WERI-Rb-1 (cell line): ENCODE results near the gene C1QTNF12.

Experiments
- DNase-seq: peaks from one replicate; pipeline ENCODE4 v3.0.0-alpha.2; 2020
- H3K27ac ChIP-seq: fragments of 250-450 bp; sonication (Bioruptor Pico); 2 replicates; pipeline ENCODE4 v1.5.1; 2020; ENCODE audit warnings: mild to moderate bottlenecking, moderate library complexity
- H3K27me3 ChIP-seq: fragments of 250-450 bp; sonication (Bioruptor Pico); 2 replicates; pipeline ENCODE4 v1.5.1; 2021; ENCODE audit warnings: mild to moderate bottlenecking, low read depth, moderate library complexity; ENCODE audit not compliant: insufficient read depth, severe bottlenecking
- H3K36me3 ChIP-seq: fragments of 250-450 bp; sonication (Bioruptor Pico); 2 replicates; pipeline ENCODE4 v1.5.1; 2020; ENCODE audit warnings: mild to moderate bottlenecking, moderate library complexity
- H3K4me3 ChIP-seq: 2 replicates; pipeline ENCODE4 v1.5.1; 2011; ENCODE audit warnings: low read depth, mild to moderate bottlenecking, control low read depth, low read length
- H3K9me3 ChIP-seq: fragments of 250-450 bp; sonication (Bioruptor Pico); 2 replicates; pipeline ENCODE4 v1.5.1; 2021; ENCODE audit warnings: mild to moderate bottlenecking, moderate library complexity; ENCODE audit not compliant: severe bottlenecking
- CTCF ChIP-seq: IDR thresholded peaks from 2 replicates; pipeline ENCODE4 v1.5.1; 2011; ENCODE audit warnings: low read depth, mild to moderate bottlenecking, control low read depth, inconsistent platforms, low read length

The C1QTNF12 gene

GRCh38 chr1:1259540-1259939 is 13.0 kb upstream of the C1QTNF12 start:
- no peak for TF ChIP-seq CTCF
- Histone ChIP-seq H3K4me3 (no peak overlapping the region), H3K27ac (no peak overlapping the region), H3K36me3 (peaks cover 68% of the 10 kb centered on the region), H3K9me3 (no peaks in the 10 kb centered on the region), H3K27me3 (no peaks in the 10 kb centered on the region)
- DNase-seq = no peak

- TF ChIP-seq CTCF = no peak
- Histone ChIP-seq H3K36me3 (peaks cover 68% of the 10 kb centered on the region), H3K4me3 (no peak overlapping the region), H3K9me3 (no peaks in the 10 kb centered on the region), H3K27me3 (no peaks in the 10 kb centered on the region), H3K27ac (no peak overlapping the region)
- no peak for DNase-seq
Measured at GRCh38 chr1:1259119-1259488, 12.6 kb upstream of the C1QTNF12 start.

- TF ChIP-seq CTCF = no peak
- Histone ChIP-seq H3K27ac (no peak overlapping the region), H3K36me3 (peaks cover 64% of the 10 kb centered on the region), H3K27me3 (no peaks in the 10 kb centered on the region), H3K9me3 (no peaks in the 10 kb centered on the region), H3K4me3 (no peak overlapping the region)
- no peak for DNase-seq
Measured at GRCh38 chr1:1256956-1257871, 10.7 kb upstream of the C1QTNF12 start.

GRCh38 chr1:1255611-1256010 is 9.1 kb upstream of the C1QTNF12 start:
- no peak for DNase-seq
- TF ChIP-seq CTCF = no peak
- no peaks in the 10 kb centered on the region for H3K9me3 ChIP-seq
- H3K4me3 ChIP-seq = no peak overlapping the region
- peaks cover 57% of the 10 kb centered on the region for H3K36me3 ChIP-seq
- H3K27ac ChIP-seq = no peak overlapping the region
- H3K27me3 ChIP-seq = no peaks in the 10 kb centered on the region

- H3K36me3 ChIP-seq = peaks cover 52% of the 10 kb centered on the region
- no peak overlapping the region for H3K4me3 ChIP-seq
- no peak for DNase-seq
- H3K27me3 ChIP-seq = no peaks in the 10 kb centered on the region
- H3K9me3 ChIP-seq = no peaks in the 10 kb centered on the region
- no peak for TF ChIP-seq CTCF
- H3K27ac ChIP-seq = no peak overlapping the region
Measured at GRCh38 chr1:1255078-1255477, 8.6 kb upstream of the C1QTNF12 start.

GRCh38 chr1:1254667-1254998 is 8.1 kb upstream of the C1QTNF12 start:
- peaks cover 47% of the 10 kb centered on the region for H3K36me3 ChIP-seq
- TF ChIP-seq CTCF = no peak
- H3K27me3 ChIP-seq = no peaks in the 10 kb centered on the region
- H3K9me3 ChIP-seq = no peaks in the 10 kb centered on the region
- H3K27ac ChIP-seq = no peak overlapping the region
- DNase-seq = no peak
- H3K4me3 ChIP-seq = no peak overlapping the region
